GM21526 (cell line): ENCODE data around the gene RHD.
"Not testable (repeated sequence)": the region's sequence is repeated elsewhere in the genome, so short reads cannot be mapped to it uniquely, and the experiment has no call there.

ENCODE experiments used
- ATAC-seq: cut with Tn5 transposase; IDR thresholded peaks from one replicate; pipeline ENCODE4 v1.9.1; 2021; ENCODE audit warnings: moderate library complexity; ENCODE audit not compliant: unreplicated experiment, low FRiP score

RHD gene

GRCh38 chr1:25256578-25256965, 15.7 kb upstream of the RHD start:
- ATAC-seq, result no peak

DNA sequence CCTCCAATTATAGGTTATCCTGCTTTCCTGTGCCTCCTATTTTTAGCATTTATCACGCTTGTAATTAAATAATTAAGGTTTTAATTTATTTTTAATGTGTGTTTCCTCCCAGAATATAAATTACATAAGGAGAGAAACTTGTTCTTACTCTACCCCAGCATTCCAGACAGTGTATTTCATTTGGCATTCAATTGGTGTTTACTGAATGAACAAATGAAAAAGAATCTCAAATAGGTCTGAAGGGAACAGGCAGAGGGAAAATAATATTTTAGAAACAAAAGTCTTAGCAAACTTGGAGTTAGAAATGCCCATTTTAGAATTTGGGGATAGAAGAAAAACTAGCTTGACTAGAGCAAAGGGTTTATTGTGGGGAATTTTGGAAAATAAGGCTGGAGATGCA, 15.1 kb upstream of the RHD start:
- ATAC-seq, result no peak

GRCh38 chr1:25259813-25260212, 12.5 kb upstream of the RHD start:
- not testable (repeated sequence) for ATAC-seq

DNA sequence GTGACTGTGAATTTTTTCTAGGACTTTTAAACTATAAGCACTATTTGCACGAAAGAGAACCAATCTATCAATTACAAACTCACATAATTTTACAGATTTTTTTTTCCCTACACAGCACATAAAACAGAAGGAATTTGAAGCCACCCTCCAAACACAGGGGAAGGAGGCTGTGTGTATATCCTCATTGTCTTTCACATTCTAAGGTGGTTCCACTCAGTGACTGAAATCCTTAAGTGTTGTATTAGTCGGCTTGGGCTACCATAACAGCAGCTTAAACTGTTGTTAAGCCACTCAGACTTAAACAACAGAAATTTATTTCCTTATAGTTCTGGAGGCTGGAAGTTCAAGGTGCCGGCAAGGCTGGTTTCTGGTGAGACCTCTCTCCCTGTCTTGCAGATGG, 12.0 kb upstream of the RHD start:
- ATAC-seq, result not testable (repeated sequence)

DNA sequence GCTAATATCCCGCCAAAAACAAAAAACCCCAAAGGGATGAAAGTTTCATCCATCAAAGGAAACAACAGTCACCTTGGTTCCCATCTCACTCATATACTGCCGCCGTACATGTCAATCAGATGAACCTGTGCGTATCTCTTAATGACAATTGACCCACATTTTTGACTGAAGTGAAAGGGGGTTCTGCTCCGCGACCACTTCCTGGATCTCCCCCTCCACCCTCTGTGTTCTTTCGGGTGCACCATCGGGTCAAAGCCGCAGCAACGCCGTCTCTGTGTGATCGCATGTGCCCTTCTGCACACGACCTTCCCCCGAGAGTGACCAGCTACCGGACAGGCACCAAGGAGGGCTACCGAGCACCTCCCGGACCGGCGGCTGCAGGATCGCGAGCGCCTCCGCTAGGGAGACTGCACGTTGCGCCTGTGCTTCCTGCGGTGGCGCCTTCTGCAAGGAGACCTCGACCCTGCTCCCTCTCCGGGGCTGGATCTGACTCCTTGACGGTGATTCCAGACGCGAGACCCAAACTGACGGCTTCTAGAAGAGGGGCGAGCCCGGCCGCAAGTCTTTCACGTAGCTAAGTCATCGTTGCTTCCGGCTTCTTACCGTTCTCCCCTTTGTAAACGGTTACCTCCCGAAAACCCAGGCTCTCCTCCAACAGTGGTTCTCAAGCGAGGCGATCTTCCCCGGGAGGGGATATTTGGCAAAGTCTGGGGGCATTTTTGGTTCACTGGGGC, 5.6 kb upstream of the RHD start:
- ATAC-seq, result peak; percentile 18

DNA sequence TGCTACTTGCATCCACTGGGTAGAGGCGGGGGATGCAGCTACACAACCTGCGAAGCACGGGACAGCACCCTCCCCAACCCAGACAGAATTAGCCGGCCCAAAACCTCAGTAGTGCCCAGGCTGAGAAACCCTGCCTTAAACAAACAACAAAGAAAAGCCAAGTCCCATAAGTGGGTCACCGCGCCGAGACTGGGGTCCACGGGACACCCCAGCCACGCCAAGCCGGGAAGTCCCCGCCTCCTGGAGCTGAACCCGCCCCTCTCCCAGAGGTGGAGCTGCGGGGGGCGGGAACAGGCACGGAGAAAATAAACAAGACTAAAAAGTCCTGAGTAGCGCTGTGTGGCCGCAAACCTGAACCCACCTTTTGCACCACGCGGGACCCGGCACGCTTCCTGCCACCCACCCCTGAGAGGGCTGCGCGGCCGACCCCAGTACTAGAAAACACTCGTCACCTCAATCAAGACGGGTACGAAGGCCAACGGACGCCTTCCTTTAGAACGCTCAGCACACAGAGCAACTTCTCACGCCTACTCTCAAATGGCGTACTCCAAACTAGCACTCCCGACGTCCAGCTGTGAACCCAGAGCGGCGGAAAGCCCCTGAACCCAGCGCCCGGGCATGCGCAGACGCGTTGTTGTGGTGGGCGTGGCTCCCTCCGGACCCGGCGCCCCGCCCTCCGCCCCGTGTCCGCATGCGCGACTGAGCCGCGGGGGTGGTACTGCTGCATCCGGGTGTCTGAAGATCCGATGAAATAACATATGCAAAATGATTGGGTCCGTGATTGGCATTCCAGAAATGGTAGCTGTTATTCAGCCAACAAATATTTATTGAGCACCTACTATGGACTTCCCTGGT, 4.8 kb upstream of the RHD start:
- ATAC-seq, result peak; percentile 67

- ATAC-seq, result not testable (repeated sequence)
Observed at GRCh38 chr1:25268143-25268760, 4.1 kb upstream of the RHD start.

- ATAC-seq, result not testable (repeated sequence)
Observed at GRCh38 chr1:25275648-25276047, 3.3 kb downstream of the RHD start.

DNA sequence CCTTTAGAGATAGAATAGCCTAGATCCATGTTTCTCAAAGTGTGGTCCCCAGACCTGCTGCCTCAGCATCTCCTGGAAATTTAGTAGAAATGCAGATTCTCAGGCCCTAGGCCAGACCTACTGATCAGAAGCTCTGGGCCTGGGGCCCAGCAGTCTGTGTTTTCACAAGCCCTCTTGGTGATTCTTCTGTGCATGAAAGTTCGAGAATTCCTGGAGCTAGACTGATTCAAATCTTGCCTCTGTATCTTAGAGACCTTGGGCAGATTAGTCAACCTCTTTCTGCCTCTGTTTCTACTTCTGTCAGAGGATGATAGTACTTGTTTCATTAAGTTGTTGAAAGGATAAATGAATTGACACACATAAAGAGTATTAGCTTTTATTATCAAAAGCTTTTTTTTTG, 5.0 kb downstream of the RHD start:
- not testable (repeated sequence) for ATAC-seq

- ATAC-seq, result not testable (repeated sequence)
Observed at GRCh38 chr1:25278358-25278757, 6.0 kb downstream of the RHD start.

DNA sequence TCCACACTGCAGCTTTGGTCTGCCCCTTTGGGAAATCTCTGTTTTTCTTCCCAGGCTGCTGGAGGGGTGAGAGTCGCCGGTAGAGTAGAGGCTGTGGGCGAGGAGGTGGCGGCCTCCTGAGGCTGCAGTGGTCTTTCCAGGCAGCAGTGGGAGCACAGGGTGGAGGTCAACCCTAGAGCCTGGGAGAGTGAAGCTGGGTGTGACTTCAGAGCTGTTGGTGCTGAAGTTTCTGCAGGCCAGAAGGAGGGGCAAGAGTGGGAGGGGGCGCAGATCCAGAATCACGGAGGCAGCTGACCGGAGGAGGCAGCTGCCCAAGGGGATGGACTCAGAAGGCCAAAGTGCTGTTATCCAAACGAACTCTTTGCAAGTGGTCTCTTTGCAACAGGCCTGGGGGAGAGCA, 6.5 kb downstream of the RHD start:
- ATAC-seq, result not testable (repeated sequence)

- not testable (repeated sequence) for ATAC-seq
Observed at GRCh38 chr1:25279693-25280111, 7.4 kb downstream of the RHD start.

- not testable (repeated sequence) for ATAC-seq
Observed at GRCh38 chr1:25285862-25286261, 13.6 kb downstream of the RHD start.

DNA sequence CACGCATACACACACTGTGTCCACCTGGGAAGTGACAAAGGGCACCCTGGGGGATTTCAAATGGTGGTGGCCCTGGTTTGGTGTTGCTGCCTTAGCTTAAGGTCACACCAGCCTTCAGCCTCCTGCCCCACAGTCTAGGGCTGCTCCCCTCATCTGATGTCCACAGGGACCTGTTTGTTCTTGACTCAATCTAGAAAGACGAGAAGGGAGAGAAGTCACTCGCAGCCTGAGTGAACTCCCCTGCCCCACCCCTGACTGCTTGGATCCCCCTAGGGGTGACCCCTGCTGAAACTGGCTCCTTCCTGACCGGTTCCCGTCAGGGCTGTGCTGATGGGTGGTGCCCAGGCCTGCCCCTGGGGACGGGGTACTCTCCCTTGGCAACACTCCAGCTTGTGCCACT, 14.9 kb downstream of the RHD start:
- not testable (repeated sequence) for ATAC-seq

DNA sequence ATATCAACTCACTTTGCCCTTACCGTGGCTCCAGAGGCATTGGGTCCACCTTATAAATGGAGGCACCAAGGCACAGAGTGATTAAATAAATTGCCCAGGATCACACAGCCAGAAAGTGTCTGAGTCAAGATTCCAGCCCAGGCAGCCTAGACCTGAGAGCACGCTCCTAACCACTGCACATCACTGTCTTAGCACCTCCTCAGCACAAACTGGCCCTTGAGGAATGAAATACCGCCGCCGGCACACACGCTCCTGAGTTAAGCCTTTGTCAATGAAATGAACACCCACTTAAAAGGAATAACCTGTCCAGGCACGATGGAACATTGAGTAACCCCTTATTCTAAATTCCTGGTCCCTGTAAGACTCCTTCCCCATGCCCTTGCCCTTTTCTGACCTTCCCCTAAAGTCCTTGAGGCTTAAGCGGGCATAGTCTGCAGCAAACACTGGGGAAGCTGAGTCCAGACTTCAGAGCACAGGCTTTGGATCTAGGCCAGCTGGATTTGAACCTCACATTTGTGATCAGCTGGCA, 16.3 kb downstream of the RHD start:
- ATAC-seq, result not testable (repeated sequence)

DNA sequence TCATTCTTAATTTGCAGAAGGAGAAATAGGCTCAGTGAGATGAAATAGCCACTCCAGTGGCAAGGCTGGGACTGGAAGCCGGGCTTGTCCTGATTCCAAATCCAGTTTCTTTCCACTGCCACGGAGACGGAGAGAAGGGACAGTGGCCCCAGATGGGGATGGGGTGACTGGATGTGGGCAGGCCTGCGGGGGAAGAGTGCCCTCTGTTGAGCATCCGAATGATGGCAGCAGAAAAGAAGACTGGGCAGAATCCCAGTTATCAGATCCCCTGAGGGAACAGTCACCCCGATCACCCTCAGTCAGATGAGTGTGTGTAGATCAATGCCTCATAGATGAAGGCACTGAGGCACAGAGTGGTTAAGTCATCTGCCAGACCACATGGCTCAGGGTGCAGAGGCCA, 17.7 kb downstream of the RHD start:
- ATAC-seq, result not testable (repeated sequence)

DNA sequence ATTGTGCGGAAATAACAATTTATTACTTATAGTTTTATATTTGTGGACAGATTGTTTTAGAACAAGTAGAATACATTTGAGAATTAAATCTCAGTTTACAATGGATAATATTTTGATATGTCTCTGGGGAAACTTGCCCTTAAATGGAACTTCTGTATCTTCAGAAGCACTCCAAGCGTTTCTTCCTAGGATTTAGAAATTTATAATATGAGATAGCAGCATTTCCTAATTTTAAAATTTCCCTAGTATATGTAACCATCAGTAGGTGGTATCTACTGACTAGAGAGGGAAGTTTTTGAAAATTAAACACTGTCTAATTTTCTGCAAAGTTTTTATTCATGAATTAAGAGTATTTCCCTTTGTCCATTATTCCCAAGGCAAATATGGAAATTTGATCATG, 21.1 kb downstream of the RHD start:
- ATAC-seq, result not testable (repeated sequence)

DNA sequence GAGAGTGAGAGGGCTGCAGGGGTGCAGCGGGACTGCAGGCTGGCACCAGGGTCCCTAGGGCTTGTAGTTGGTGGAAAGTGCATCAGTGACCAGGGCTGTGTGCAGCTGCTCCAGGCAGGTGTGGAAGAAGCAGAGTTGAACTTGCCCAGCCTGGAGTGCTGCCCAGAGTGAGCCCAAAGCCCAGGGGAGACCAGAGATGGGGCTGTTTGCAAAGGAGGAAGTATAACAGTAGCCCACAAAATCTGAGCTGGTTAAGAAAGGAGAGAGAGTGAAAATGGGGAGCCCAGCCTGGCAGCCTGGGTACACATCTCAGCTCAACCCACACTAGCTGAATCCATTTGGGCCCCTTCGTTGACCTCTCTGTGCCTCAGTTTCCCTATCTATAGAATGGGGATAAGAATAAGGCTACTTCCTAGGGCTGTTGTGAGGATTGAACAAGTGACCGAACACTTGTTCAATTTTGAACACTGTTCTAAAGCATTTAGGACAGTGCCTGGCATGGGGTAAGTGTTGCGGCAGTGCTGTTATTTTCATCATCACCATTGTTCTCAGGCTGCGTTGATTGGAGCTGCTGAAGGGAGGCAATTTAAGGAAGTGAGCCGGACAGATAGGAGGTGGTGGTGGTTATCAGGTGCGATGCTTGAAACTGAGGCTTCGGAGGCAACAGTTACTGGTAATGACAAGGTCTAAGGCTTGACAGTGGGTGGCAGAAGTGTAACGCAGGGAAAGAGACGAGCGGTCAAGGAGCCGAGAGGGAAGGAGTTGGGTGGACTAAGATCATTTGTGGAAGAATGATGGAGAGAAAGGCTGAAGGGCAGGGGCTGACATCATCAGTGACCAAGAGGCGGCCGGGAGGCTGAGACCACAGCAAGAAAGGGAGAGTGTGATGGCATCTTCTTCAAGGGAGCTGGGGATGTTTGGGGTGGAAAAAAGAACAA, 22.8 kb downstream of the RHD start:
- not testable (repeated sequence) for ATAC-seq

DNA sequence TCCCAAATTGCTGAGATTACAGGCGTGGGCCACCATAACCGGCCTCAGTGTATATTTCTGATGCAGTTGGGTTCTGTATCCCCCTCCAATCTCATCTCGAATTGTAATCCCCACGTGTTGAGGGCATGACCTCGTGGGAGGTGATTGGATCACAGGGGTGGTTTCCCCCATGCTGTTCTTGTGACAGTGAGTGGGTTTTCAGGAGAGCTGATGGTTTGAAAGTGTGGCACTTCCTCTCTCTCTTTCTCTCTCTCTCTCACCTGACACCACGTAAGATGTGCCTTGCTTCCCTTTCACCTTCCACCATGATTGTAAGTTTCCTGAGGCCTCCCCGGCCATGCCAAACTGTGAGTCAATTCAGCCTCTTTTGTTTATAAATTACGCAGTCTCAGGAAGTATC, 24.2 kb downstream of the RHD start:
- not testable (repeated sequence) for ATAC-seq

- ATAC-seq, result not testable (repeated sequence)
Observed at GRCh38 chr1:25300729-25301128, 28.4 kb downstream of the RHD start.
